HPDE6-E6E7 (cell line): Measurements from ENCODE around the gene OTOA.
"Not testable (repeated sequence)": the region's sequence is repeated elsewhere in the genome, so short reads cannot be mapped to it uniquely, and the experiment has no call there.

Experiments
- DNase-seq: peaks from one replicate; pipeline ENCODE4 v3.0.0; 2011; ENCODE audit warnings: missing footprints; ENCODE audit errors: extremely low spot score

OTOA gene

GRCh38 chr16:21663889-21664647, at the start of gene OTOA:
TSS of gene OTOA (plus strand) at chr16:21663968. CDS start at chr16:21678515, 14,547 bp downstream.
- DNase-seq: no peak

- no peak for DNase-seq
Measured at GRCh38 chr16:21614896-21615295, 48.9 kb upstream of the OTOA start.

DNA sequence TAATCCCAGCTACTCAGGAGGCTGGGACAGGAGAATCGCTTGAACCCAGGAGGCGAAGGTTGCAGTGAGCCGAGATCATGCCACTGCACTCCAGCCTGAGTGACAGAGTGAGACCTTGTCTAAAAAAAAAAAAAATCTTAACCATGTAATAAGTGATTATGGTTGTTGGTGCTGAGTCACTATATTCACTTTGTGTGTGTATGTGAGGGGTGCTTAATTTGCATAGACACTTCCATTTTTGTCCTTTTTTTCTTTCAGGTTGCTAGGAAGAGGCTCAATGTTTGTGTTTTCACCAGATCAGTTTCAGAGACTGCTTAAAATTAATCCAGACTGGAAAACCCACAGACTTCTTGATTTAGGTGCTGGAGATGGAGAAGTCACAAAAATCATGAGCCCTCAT, 46.2 kb upstream of the OTOA start:
- no peak for DNase-seq

DNA sequence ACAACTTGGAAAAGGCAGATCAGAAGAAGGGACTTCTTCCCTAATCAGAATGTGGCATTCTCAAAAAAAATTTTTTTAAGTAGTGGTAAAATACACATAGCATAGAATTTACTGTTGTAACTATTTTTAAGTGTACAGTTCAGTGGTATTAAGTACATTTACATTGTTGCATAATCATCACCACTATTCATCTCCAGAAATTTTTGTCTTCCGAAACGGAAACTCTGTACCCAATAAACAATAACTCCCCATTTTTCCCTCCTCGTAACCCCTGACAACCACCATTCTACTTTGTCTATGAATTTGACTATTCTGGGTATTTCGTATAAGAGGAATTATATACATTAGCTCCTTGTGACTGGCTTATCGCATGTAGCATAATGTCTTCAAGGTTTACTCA, 45.5 kb upstream of the OTOA start:
- no peak for DNase-seq

DNA sequence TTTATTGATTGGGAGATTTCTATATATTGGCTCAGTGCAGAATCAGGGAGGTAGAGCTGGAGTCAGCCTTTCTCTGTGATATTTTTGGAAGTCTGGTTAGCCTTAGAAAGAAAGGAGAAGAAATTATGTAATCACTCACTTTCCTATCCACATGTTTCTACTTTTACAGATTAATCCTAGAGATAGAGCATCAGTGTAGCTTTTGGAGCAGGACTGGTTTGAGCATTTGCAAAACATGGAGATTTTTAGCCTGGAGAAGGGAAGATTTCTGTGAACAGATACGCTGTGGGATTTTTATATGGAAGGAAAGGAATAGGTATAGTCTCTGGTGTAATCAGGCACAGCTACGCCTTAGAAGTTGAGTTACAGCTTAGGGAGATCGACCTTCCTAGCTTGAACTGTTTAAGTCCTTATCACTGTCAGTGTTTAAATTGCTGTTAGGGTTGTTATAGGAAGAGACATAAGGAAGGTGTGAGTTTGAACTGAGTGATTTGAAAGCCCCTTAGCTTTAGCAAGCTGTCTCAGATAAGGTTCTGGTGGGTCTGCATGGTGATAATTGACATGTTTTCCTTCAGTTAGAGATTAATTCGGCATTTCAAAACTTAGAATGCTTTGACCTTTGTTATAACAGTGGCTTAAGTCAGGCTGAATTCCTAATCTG, 43.9 kb upstream of the OTOA start:
- no peak for DNase-seq

- no peak for DNase-seq
Measured at GRCh38 chr16:21620592-21620991, 43.2 kb upstream of the OTOA start.

DNA sequence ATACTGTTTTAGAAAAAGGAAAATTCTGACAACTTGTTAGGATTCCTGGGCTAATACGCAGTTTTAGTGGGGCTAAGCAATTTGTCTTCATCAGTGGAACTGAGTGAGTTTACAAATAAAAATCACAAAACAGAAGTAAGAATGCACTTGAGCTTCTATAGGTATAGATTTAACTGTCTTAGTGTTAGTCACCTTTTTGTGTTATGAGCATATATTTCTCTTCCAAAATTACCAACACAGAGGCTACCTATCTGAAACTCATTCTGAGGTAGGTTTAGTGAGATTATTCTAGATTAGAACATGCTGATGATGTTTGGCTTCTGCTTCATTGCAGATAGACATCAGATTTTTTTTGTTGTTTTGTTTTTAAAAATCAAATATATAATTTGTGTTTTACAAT, 41.2 kb upstream of the OTOA start:
- no peak for DNase-seq

DNA sequence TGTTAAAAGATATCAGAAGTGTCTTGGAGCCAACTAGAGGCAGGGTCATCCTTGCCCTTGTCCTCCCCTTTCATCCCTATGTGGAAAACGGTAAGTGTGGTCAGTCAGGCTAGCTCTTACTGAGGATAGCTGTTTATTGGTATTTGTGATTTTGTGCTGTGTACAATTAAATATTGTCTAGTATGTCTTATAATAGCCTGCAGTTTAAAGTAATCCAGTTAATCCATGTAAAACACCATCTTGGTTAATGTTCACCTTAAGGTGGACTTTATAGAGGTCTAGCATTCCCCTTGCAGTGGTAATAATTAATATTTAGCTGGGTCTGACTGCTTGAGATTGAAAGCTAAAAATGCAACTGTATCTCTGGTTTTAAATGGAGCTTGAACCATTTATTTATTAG, 38.7 kb upstream of the OTOA start:
- no peak for DNase-seq

DNA sequence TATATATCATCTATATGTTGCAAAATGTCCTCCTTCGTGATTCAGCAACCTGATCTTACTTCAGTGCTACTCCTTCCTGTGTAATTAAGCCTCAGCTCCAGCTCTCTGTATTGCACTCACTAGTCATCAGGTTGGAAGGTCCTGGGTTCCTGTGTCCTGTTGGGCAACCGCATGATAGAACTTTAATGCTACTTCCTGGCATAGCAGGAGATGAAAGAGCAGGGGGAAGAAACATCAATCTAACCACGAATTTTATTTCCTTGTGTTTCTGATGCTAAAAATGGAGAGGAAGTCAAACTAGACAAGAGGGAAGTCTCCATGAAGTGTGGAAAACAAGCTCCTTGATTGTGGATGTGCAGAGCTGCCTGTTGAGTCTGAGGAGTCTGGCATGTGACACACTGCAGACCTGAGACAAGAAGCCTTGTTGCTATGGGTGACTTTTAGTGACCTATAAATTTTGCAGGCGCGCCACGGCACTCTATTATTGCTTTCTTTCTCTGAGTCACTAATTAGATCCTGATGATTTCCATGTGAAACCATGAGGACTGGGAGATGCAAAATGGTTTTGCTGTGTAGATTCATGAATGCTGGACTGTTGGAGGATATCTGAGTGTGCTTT, 37.0 kb upstream of the OTOA start:
- peak; percentile 54 for DNase-seq

DNA sequence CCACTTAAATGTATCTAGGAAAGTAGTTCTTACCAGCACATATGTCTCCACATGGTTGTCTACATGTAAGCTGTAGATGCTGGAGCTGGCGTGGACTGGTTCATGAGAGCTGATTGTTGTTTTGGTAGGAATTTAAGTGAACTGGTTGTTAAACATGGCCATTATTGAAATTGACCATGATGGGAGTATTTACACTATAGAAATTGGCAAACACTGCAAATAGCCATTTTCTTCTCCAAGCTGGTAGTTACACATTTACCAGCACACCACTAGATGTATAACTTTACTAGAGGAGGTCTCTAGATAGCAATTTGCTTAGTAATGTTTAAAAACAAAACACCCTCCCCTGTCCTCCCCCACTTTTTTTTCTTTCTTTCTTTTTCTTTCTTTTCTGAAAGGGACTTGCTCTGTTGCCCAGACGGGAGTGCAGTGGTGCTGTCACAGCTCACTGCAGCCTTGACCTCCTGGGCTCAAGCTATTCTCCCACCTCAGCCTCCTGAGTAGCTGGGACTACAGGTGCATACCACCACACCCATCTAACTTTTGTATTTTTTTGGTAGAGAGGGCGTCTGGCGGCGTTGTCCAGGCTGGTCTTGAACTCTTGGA, 35.5 kb upstream of the OTOA start:
- DNase-seq: no peak

- no peak for DNase-seq
Measured at GRCh38 chr16:21628772-21629171, 35.0 kb upstream of the OTOA start.

- not testable (repeated sequence) for DNase-seq
Measured at GRCh38 chr16:21629616-21630539, 33.9 kb upstream of the OTOA start.

- not testable (repeated sequence) for DNase-seq
Measured at GRCh38 chr16:21630866-21631265, 32.9 kb upstream of the OTOA start.

DNA sequence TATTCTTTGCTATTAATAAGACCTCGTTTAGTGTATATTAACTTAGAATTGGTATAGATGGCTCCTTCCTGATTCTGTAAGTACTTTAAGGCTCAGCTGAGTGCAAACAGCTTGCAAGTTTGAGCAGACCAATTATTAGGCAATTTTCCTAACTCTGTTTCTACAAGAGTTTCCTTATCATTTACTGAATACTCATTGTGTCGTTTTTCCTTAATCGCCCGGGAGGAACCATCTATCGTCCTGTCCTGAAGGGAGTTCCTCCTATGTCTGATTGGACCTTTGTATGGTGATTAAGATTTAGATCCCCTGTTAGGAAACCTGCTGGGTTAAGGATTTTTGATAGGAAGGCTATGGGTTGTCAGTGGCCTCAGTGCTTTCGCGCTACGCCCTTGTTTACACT, 32.4 kb upstream of the OTOA start:
- DNase-seq: not testable (repeated sequence)

DNA sequence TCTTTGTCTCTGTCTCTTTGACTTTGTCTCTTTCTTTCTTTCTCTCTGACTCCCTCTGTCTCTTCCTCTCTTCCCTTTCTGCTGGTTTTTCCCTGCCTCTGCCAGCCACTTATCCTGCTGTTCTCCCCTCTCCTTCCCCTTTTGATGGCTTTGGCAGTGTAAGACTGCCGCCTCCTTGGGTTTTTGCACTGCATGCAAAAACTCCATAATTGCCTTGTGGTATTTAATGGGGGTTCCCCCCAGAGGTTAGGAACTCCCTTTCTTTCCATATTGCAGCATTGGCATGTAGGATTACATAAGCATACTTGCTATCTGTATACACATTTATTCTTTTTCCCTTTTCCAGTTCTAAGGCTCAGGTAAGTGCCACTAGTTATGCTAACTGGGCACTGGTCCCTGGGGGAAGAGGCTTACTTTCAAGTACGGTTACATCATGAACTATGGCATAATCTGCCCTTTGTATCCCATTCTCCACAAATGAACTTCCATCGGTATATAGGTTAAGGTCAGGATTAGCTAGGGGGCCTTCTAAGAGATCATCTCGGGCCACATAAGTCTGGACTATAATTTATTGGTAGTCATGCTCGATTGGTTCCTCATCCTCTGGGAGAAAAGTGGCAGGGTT, 31.7 kb upstream of the OTOA start:
- not testable (repeated sequence) for DNase-seq

DNA sequence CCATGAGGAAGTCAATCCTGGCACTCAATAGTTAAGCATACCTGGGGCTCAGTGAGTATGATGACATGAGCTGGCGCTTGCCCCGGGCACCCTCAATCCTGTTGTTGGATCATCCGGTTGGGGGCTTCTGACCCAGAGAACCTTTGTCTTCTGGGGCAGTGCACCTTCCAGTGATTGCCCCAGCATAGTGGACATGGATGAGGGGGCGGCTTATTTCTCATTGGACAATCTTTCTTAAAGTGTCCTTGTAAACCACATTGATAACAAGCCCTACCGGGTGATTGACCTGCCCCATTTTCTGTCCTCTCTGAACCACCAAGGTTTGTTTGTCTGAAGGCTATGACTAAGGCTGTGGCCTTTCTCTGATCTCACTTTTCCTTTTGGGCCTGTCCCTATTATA, 29.6 kb upstream of the OTOA start:
- DNase-seq: no peak

- DNase-seq: not testable (repeated sequence)
Measured at GRCh38 chr16:21635694-21636093, 28.1 kb upstream of the OTOA start.

GRCh38 chr16:21637032-21637968, 26.5 kb upstream of the OTOA start:
- no peak for DNase-seq

GRCh38 chr16:21638573-21638975, 25.2 kb upstream of the OTOA start:
- peak; percentile 32 for DNase-seq

- no peak for DNase-seq
Measured at GRCh38 chr16:21639493-21639892, 24.3 kb upstream of the OTOA start.
